ENCODE results near the gene HSBP1L1.

DNA sequence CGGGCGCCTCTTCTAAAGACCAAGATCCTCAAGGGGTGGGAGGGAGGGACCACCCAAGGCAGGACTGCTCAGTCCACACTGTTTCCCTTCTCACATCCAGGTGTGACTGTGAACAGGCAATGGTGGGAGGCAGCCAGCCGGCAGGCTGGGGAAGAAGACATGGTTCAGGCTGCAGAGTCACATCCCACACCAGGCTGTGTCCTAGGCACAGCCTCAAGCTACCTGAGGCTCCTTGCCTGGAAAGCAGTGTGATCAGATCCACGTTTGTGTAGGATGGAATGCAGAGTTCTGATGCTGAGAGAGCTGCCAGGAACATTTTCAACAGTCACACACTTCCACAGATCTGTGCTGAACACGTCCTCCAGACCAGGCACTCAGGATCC, 29.4 kb upstream of the HSBP1L1 start:
- TF ChIP-seq, protein P1, sequence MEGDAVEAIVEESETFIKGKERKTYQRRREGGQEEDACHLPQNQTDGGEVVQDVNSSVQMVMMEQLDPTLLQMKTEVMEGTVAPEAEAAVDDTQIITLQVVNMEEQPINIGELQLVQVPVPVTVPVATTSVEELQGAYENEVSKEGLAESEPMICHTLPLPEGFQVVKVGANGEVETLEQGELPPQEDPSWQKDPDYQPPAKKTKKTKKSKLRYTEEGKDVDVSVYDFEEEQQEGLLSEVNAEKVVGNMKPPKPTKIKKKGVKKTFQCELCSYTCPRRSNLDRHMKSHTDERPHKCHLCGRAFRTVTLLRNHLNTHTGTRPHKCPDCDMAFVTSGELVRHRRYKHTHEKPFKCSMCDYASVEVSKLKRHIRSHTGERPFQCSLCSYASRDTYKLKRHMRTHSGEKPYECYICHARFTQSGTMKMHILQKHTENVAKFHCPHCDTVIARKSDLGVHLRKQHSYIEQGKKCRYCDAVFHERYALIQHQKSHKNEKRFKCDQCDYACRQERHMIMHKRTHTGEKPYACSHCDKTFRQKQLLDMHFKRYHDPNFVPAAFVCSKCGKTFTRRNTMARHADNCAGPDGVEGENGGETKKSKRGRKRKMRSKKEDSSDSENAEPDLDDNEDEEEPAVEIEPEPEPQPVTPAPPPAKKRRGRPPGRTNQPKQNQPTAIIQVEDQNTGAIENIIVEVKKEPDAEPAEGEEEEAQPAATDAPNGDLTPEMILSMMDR (IDR thresholded peaks at IDR 0.05), result no peak
- TF ChIP-seq EP300 (IDR thresholded peaks at IDR 0.05) (no peak), POLR2A (IDR thresholded peaks at IDR 0.05) (no peak), POLR2AphosphoS5 (IDR thresholded peaks at IDR 0.05) (no peak)

All from upper lobe of left lung (tissue), 4 donors.